Measurements from ENCODE around the gene OLFML2A.

The OLFML2A gene

DNA sequence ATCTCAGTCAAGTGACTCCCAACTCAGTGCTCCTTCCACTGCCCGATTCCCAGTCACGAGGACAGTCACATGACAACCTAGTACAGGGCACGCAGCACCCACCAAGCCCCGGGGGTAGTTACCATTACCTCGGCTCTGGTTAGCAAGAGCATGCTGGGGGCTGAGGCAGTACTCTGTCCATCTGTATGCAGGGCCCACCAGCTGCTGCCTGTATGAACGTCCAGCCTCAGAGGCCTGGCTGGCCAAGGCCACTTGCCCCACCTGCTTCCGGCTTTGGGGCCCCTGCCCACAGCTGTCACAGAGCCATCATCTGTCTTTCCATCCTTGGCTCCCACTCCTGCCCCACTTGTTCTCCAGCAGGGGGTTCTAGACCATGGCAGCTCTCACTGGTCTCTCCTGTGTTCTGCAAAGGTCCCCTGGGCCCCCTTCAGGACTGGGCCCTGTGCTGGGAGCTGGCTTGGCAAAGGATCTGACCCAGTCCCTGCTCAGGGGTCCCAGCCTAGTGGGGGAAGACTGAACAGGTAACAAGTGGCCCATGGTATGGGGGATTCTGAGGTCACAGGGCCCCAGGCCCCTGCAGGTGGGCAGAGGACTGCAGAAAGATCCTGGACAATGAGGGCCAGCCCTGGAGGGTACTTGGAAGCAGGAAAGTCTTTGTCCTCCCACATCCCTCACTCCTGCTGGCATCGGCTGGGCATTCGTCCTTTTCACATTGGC, 81.6 kb downstream of the OLFML2A start:
- H3K9me2 ChIP-seq (ENCODE audit: low read depth, low read length) = no peaks in the 10 kb centered on the region
- peak overlapping the region; percentile 95; the same call in 1 of the 2 replicates for H3K4me2 ChIP-seq (ENCODE audit: low read length)
- peak overlapping the region; percentile 96 for H3K4me3 ChIP-seq (ENCODE audit: low read depth, low read length, poor library complexity, severe bottlenecking)
- no peaks in the 10 kb centered on the region for H3K9me3 ChIP-seq (ENCODE audit: low read length)
- H3K27me3 ChIP-seq (ENCODE audit: insufficient read depth, low read length) = no peaks in the 10 kb centered on the region
- peaks cover 17% of the 10 kb centered on the region for H3K79me2 ChIP-seq (ENCODE audit: insufficient read depth, low read length)
- H3K9ac ChIP-seq (ENCODE audit: low read length) = no peak overlapping the region; the same call in 1 of the 2 replicates
- TF ChIP-seq, protein P1, sequence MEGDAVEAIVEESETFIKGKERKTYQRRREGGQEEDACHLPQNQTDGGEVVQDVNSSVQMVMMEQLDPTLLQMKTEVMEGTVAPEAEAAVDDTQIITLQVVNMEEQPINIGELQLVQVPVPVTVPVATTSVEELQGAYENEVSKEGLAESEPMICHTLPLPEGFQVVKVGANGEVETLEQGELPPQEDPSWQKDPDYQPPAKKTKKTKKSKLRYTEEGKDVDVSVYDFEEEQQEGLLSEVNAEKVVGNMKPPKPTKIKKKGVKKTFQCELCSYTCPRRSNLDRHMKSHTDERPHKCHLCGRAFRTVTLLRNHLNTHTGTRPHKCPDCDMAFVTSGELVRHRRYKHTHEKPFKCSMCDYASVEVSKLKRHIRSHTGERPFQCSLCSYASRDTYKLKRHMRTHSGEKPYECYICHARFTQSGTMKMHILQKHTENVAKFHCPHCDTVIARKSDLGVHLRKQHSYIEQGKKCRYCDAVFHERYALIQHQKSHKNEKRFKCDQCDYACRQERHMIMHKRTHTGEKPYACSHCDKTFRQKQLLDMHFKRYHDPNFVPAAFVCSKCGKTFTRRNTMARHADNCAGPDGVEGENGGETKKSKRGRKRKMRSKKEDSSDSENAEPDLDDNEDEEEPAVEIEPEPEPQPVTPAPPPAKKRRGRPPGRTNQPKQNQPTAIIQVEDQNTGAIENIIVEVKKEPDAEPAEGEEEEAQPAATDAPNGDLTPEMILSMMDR (IDR thresholded peaks at IDR 0.05; ENCODE audit: low read length) = 0 out of 2 replicates have a peak, but pooled peaks have one; percentile 25
- no peak for TF ChIP-seq EZH2 (IDR thresholded peaks at IDR 0.05; ENCODE audit: borderline replicate concordance, low read length)
- H4K20me1 ChIP-seq (ENCODE audit: insufficient read depth, low read length) = no peaks in the 10 kb centered on the region
- no peak overlapping the region for H2AFZ ChIP-seq (ENCODE audit: low read length)
- peak overlapping the region; percentile 54 for H3K27ac ChIP-seq (ENCODE audit: low read depth, low read length, poor library complexity, severe bottlenecking)
- peaks cover 56% of the 10 kb centered on the region for H3K36me3 ChIP-seq (ENCODE audit: insufficient read depth, low read length)
- H3K4me1 ChIP-seq (ENCODE audit: insufficient read depth, low read length, severe bottlenecking) = peaks cover 42% of the 10 kb centered on the region
- 0 out of 2 replicates have a peak, but pooled peaks cover 19% of the 10 kb centered on the region for H3F3A ChIP-seq (ENCODE audit: insufficient read depth, low read length)

DNA sequence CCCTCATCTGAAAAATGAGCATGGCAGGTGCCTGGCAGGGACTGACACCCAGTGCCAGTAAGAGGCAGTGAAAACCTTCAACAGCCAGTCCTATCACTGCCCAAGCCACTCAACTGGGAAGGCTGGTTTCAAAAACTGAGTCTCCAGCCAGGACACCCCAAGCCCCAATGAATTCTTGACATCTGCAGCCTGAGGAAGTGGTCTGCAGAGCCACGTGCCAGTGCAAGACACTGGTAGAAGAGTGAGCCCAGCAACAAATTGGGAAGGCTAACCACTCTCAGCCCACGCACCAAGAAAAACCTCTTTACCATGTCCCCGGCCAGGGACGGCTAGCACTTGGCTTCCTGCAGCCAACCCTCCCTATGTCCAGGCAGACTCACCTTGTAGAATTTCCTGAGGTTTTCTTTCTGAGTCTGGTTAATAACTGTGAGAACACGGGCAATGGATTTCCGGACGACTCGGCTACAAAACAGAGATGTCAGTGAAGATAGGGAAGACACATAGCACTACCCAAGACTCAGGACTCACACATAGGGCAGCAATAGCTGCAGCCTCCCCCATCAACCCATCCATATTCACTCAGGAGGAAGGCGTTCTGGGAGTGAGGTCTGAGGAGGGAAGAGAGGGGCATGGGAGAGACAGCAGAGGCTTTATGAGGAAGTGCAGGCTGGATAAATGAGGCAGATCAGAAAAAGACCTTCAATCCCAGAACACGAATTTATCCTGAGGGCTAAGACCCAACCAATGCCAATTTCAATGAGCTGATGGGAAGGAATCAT, 83.1 kb downstream of the OLFML2A start:
- Histone ChIP-seq H3K9me3 (ENCODE audit: low read length) (no peaks in the 10 kb centered on the region), H2AFZ (ENCODE audit: low read length) (no peak overlapping the region), H4K20me1 (ENCODE audit: insufficient read depth, low read length) (no peaks in the 10 kb centered on the region), H3F3A (ENCODE audit: insufficient read depth, low read length) (0 out of 2 replicates have a peak, but pooled peaks cover 15% of the 10 kb centered on the region), H3K9me2 (ENCODE audit: low read depth, low read length) (no peaks in the 10 kb centered on the region), H3K4me3 (ENCODE audit: low read depth, low read length, poor library complexity, severe bottlenecking) (peak overlapping the region; percentile 96), H3K4me1 (ENCODE audit: insufficient read depth, low read length, severe bottlenecking) (peaks cover 45% of the 10 kb centered on the region), H3K36me3 (ENCODE audit: insufficient read depth, low read length) (peaks cover 56% of the 10 kb centered on the region), H3K4me2 (ENCODE audit: low read length) (peak overlapping the region; percentile 95), H3K79me2 (ENCODE audit: insufficient read depth, low read length) (peaks cover 17% of the 10 kb centered on the region), H3K27ac (ENCODE audit: low read depth, low read length, poor library complexity, severe bottlenecking) (no peak overlapping the region), H3K27me3 (ENCODE audit: insufficient read depth, low read length) (no peaks in the 10 kb centered on the region), H3K9ac (ENCODE audit: low read length) (peak overlapping the region; percentile 95)
- TF ChIP-seq, protein P1 (IDR thresholded peaks at IDR 0.05; ENCODE audit: low read length) = no peak
- TF ChIP-seq EZH2 (IDR thresholded peaks at IDR 0.05; ENCODE audit: borderline replicate concordance, low read length) = no peak

DNA sequence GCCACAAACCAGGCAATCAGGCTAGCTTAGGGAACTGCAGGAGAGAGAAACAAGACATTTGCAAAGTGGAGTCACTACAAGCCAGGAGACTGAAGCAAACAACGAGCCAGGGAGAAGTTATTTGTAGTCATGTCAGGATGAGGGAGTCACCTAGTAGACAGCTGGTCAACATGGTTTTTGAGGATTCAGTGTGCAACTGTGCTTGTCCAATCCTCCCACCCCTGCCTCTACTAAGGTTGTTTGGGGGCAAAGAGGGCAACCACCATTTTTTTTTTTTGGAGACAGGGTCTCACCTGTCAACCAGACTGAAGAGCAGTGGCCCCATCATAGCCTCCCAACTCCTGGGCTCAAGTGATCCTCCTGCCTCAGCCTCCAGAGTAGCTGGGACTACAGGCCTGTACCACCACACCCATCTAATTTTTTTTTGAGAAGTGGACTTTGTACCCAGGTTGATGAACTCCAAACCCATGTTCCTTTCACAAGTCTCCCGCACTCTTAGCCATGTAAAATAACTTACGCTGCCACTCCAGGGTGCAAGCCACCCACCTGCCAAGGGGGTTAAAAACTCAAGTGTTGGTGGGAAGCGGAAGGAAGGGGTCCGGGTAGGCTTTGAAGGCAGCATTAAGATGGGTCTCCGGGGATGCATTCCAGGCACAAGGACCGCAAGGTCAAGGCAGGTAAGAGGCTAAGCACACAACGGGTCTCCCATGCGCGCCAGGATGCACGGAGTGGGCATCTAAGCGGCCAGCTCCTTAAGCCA, 83.8 kb downstream of the OLFML2A start:
- Histone ChIP-seq H3K36me3 (ENCODE audit: insufficient read depth, low read length) (peaks cover 56% of the 10 kb centered on the region), H3K9me2 (ENCODE audit: low read depth, low read length) (no peaks in the 10 kb centered on the region), H3K9ac (ENCODE audit: low read length) (peak overlapping the region; percentile 95), H3K4me3 (ENCODE audit: low read depth, low read length, poor library complexity, severe bottlenecking) (peak overlapping the region; percentile 96), H3K27me3 (ENCODE audit: insufficient read depth, low read length) (no peaks in the 10 kb centered on the region), H2AFZ (ENCODE audit: low read length) (no peak overlapping the region), H3K4me1 (ENCODE audit: insufficient read depth, low read length, severe bottlenecking) (peaks cover 45% of the 10 kb centered on the region), H3K4me2 (ENCODE audit: low read length) (peak overlapping the region; percentile 95), H4K20me1 (ENCODE audit: insufficient read depth, low read length) (no peaks in the 10 kb centered on the region), H3K9me3 (ENCODE audit: low read length) (no peaks in the 10 kb centered on the region), H3F3A (ENCODE audit: insufficient read depth, low read length) (0 out of 2 replicates have a peak, but pooled peaks cover 10% of the 10 kb centered on the region), H3K79me2 (ENCODE audit: insufficient read depth, low read length) (peaks cover 17% of the 10 kb centered on the region), H3K27ac (ENCODE audit: low read depth, low read length, poor library complexity, severe bottlenecking) (peak overlapping the region; percentile 71)
- no peak for TF ChIP-seq EZH2 (IDR thresholded peaks at IDR 0.05; ENCODE audit: borderline replicate concordance, low read length)
- TF ChIP-seq, protein P1 (IDR thresholded peaks at IDR 0.05; ENCODE audit: low read length) = no peak

All from OCI-LY1 (cell line).